ENCODE measurements around the gene CUEDC1. TPM values are rescaled to one million over a fixed set of nuclear protein-coding genes. Genes with fewer than 3 reads are reported as not detected.
A peak's percentile ranks its signal among the peaks of the same experiment; 100 is the strongest.

The CUEDC1 gene
- total and polyA plus RNA-seq, 11 donors: 29.6 to 68.5 (median 42.2) TPM

GRCh38 chr17:57935833-57936807, 19.1 kb downstream of the CUEDC1 start:
- Histone ChIP-seq H3K27me3 (no peaks in the 10 kb centered on the region), H3K4me1 (peaks cover 31 to 97% (median 79%) of the 10 kb centered on the region in 12 donors), H3K27ac (peak overlapping the region; percentile 81 to 100 (median 92)), H3K4me3 (peak overlapping the region in 7 of 12 donors; percentile 2 to 21 (median 14)), H3K36me3 (no peaks in the 10 kb centered on the region), H3K9me3 (no peaks in the 10 kb centered on the region)
- peak in 4 of 5 donors; percentile 72 to 86 (median 74) for DNase-seq
- intact Hi-C loops (cut with DNase I): loop anchor here in 2 of 10 donors (5.0 to 10.0 kb wide), 2 partner anchors 44 to 49 kb away; partner anchors contain the start of gene VEZF1 (in 1 of the 2)
- peak; percentile 81 to 86 (median 84) for ATAC-seq
- TF ChIP-seq CTCF (IDR thresholded peaks at IDR 0.05) (no peak), POLR2A (IDR thresholded peaks at IDR 0.05) (peak in 1 of 2 donors; percentile 13)
- WGBS, 4 donors: 32 to 42% (median 39%) methylated on average over 11 of the region's 11 CpGs

GRCh38 chr17:57931488-57932137, 23.6 kb downstream of the CUEDC1 start:
- Histone ChIP-seq H3K36me3 (no peaks in the 10 kb centered on the region), H3K9me3 (no peaks in the 10 kb centered on the region), H3K4me3 (no peak overlapping the region), H3K27me3 (no peaks in the 10 kb centered on the region), H3K27ac (peak overlapping the region in 8 of 12 donors; percentile 20 to 84 (median 54)), H3K4me1 (peaks cover 36 to 97% (median 80%) of the 10 kb centered on the region in 12 donors)
- no peak for ATAC-seq
- intact Hi-C loops (cut with DNase I): loop anchor here in 1 of 10 donors (10.0 kb wide), 1 partner anchor 53 kb away; the partner anchor contains the start of gene VEZF1
- 88 to 91% (median 89%) methylated on average over 12 of the region's 12 CpGs for WGBS, 4 donors
- DNase-seq: no peak
- TF ChIP-seq POLR2A (IDR thresholded peaks at IDR 0.05) (no peak), CTCF (IDR thresholded peaks at IDR 0.05) (no peak)

- TF ChIP-seq POLR2A (IDR thresholded peaks at IDR 0.05): no peak
- no peak for TF ChIP-seq CTCF (IDR thresholded peaks at IDR 0.05)
- Histone ChIP-seq H3K27ac (peak overlapping the region in 9 of 12 donors; percentile 13 to 84 (median 49)), H3K27me3 (no peaks in the 10 kb centered on the region), H3K36me3 (no peaks in the 10 kb centered on the region), H3K9me3 (no peaks in the 10 kb centered on the region), H3K4me1 (peaks cover 26 to 96% (median 78%) of the 10 kb centered on the region in 12 donors), H3K4me3 (no peak overlapping the region)
- DNase-seq (peak in 1 of 5 donors; percentile 12), ATAC-seq (no peak)
- 85 to 97% (median 88%) methylated on average over 4 to 5 of the region's 5 CpGs for WGBS, 4 donors
- intact Hi-C loops (cut with DNase I): loop anchor here in 1 of 10 donors (10.0 kb wide), 1 partner anchor 55 kb away; the partner anchor contains the start of gene VEZF1
These were observed 25.0 kb downstream of the CUEDC1 start for GRCh38 chr17:57930239-57930638.

Data from heart left ventricle (tissue), 16 donors.